ENCODE measurements around the gene MYCBPAP.

The MYCBPAP gene

DNA sequence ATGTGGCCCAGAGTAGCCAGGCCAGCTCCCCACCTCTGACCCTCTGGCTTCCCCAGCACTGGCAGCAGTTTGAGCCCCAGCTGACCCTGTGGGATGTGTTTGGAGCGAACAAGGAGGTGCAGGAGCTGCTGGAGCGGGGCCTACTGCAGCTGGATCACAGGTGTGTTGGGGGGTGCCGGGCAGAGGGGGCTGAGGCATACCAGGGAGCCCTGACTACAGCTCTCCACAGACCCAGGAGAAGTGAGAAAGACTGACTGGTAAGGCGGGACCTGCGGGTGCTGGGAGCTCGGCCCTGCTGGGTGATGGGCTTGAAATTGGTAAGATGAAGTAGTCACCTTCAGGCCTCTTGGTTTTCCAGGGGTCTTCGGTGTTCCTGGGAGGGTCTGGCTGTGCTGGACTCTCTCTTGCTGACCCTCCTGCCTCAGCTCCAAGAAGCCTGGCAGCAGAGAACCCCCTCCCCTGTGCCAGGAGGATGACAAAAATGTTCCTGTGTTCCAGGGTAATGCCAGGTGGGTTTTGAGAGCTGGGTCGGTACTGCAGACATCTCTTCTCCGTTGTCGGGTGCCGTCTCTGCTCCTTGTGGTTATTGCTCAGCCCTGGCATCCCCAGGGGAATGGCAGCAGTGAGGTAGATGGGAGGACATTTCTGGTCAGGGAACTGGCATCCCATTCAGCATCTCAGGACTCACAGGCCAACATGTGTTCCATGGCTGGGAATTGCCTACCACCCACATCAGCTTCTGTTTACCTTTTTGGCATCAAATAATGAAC lies 23.7 kb upstream of the MYCBPAP start:
- Histone ChIP-seq H3K9me3 (ENCODE audit: low read length) (no peaks in the 10 kb centered on the region), H3K4me1 (ENCODE audit: insufficient read depth, low read length) (peaks cover 6% of the 10 kb centered on the region), H3K36me3 (ENCODE audit: insufficient read depth, low read length) (peaks cover 9% of the 10 kb centered on the region), H2AFZ (ENCODE audit: low read depth, low read length) (no peak overlapping the region), H3K27me3 (ENCODE audit: insufficient read depth, low read length) (no peaks in the 10 kb centered on the region), H3K4me3 (ENCODE audit: low read length) (no peak overlapping the region)

GRCh38 chr17:50487213-50488096 lies 20.8 kb upstream of the MYCBPAP start:
- H3K4me3 ChIP-seq (ENCODE audit: low read length): no peak overlapping the region
- H3K27me3 ChIP-seq (ENCODE audit: insufficient read depth, low read length): no peaks in the 10 kb centered on the region
- no peak overlapping the region for H2AFZ ChIP-seq (ENCODE audit: low read depth, low read length)
- peaks cover 9% of the 10 kb centered on the region for H3K36me3 ChIP-seq (ENCODE audit: insufficient read depth, low read length)
- H3K9me3 ChIP-seq (ENCODE audit: low read length): no peaks in the 10 kb centered on the region
- no peaks in the 10 kb centered on the region for H3K4me1 ChIP-seq (ENCODE audit: insufficient read depth, low read length)

GRCh38 chr17:50488880-50489279 lies 19.4 kb upstream of the MYCBPAP start:
- H3K27me3 ChIP-seq (ENCODE audit: insufficient read depth, low read length): no peaks in the 10 kb centered on the region
- no peak overlapping the region for H2AFZ ChIP-seq (ENCODE audit: low read depth, low read length)
- H3K36me3 ChIP-seq (ENCODE audit: insufficient read depth, low read length): peaks cover 6% of the 10 kb centered on the region
- H3K4me1 ChIP-seq (ENCODE audit: insufficient read depth, low read length): no peaks in the 10 kb centered on the region
- H3K4me3 ChIP-seq (ENCODE audit: low read length): no peak overlapping the region
- H3K9me3 ChIP-seq (ENCODE audit: low read length): no peaks in the 10 kb centered on the region

DNA sequence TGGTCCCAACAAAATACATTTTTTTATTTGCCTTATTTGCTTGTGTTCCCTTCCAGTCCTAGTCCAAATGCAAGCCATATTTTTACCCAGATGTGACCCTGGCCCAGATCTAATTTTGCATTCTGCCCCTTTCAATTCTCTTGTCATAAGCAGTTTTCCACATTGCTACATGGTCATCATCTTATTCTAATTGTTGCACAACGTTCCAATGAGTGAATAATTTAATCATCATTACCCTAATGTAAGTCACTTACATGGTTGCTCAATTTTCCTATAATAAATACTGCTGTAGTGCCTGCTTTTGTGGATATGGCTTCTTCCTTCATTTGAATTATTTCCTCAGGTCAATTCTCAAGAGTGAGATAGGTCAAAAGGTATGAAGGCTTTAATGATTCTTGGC lies 16.7 kb upstream of the MYCBPAP start:
- Histone ChIP-seq H3K27me3 (ENCODE audit: insufficient read depth, low read length) (no peaks in the 10 kb centered on the region), H3K4me1 (ENCODE audit: insufficient read depth, low read length) (no peaks in the 10 kb centered on the region), H2AFZ (ENCODE audit: low read depth, low read length) (no peak overlapping the region), H3K36me3 (ENCODE audit: insufficient read depth, low read length) (no peaks in the 10 kb centered on the region), H3K4me3 (ENCODE audit: low read length) (no peak overlapping the region), H3K9me3 (ENCODE audit: low read length) (no peaks in the 10 kb centered on the region)

DNA sequence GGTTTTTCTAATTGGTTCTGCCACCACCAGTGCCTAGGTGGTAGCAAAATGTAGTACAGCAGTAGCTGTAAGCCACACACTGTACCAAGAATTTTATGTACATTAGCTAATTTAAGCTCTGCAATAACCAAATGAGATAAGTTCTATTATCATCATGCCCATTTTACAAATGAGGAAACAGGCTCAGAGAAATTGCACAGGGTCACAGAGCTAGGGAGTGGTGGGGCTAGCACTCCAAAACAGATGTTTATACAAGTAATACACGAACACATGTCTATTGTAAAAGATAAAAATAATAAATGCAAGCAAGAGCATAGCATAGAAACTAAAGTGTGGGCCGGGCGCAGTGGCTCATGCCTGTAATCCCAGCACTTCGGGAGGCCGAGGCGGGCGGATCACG lies 16.0 kb upstream of the MYCBPAP start:
- no peaks in the 10 kb centered on the region for H3K27me3 ChIP-seq (ENCODE audit: insufficient read depth, low read length)
- no peak overlapping the region for H3K4me3 ChIP-seq (ENCODE audit: low read length)
- no peak overlapping the region for H2AFZ ChIP-seq (ENCODE audit: low read depth, low read length)
- no peaks in the 10 kb centered on the region for H3K4me1 ChIP-seq (ENCODE audit: insufficient read depth, low read length)
- no peaks in the 10 kb centered on the region for H3K36me3 ChIP-seq (ENCODE audit: insufficient read depth, low read length)
- no peaks in the 10 kb centered on the region for H3K9me3 ChIP-seq (ENCODE audit: low read length)

DNA sequence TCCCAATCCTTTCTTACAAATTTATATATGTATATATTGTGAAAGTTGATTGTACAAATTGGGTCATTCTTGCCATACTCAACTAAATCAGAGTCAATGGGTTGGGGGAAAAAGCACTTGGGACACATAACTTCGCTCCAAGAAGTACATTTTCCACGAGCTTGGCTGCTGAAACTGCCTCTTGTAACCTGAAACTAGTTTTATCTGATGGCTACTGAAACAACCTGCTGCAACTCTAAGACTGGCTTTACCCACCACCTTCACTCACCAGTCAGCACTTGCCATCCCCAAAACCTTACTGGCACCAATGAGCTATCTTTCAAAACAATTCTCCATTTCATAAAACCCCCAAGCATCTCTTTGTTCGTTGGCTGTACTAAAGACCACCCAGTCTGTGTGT lies 14.5 kb upstream of the MYCBPAP start:
- Histone ChIP-seq H3K4me3 (ENCODE audit: low read length) (no peak overlapping the region), H3K4me1 (ENCODE audit: insufficient read depth, low read length) (no peaks in the 10 kb centered on the region), H2AFZ (ENCODE audit: low read depth, low read length) (no peak overlapping the region), H3K27me3 (ENCODE audit: insufficient read depth, low read length) (no peaks in the 10 kb centered on the region), H3K9me3 (ENCODE audit: low read length) (no peaks in the 10 kb centered on the region), H3K36me3 (ENCODE audit: insufficient read depth, low read length) (no peaks in the 10 kb centered on the region)

- no peaks in the 10 kb centered on the region for H3K36me3 ChIP-seq (ENCODE audit: insufficient read depth, low read length)
- H3K4me1 ChIP-seq (ENCODE audit: insufficient read depth, low read length): no peaks in the 10 kb centered on the region
- H3K4me3 ChIP-seq (ENCODE audit: low read length): no peak overlapping the region
- no peaks in the 10 kb centered on the region for H3K9me3 ChIP-seq (ENCODE audit: low read length)
- H2AFZ ChIP-seq (ENCODE audit: low read depth, low read length): no peak overlapping the region
- no peaks in the 10 kb centered on the region for H3K27me3 ChIP-seq (ENCODE audit: insufficient read depth, low read length)
Observed at GRCh38 chr17:50495217-50495823, 12.9 kb upstream of the MYCBPAP start.

DNA sequence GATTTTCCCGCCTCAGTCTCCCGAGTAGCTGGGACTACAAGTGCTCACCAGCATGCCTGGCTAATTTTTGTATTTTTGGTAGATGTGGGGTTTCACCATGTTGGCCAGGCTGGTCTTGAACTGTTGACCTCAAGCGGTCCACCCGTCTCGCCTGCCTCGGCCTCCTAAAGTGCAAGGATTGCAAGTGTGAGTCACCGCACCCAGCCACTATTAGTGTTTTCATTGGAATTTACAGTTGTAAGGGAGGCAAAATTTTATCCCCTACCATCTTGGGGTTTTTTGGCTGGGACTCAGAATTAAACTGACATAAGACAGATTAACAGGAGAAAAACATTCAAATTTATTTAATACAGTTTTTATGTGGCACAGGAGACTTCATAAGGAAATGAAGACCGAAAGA lies 12.3 kb upstream of the MYCBPAP start:
- Histone ChIP-seq H3K9me3 (ENCODE audit: low read length) (no peaks in the 10 kb centered on the region), H3K4me1 (ENCODE audit: insufficient read depth, low read length) (no peaks in the 10 kb centered on the region), H3K36me3 (ENCODE audit: insufficient read depth, low read length) (no peaks in the 10 kb centered on the region), H2AFZ (ENCODE audit: low read depth, low read length) (no peak overlapping the region), H3K27me3 (ENCODE audit: insufficient read depth, low read length) (no peaks in the 10 kb centered on the region), H3K4me3 (ENCODE audit: low read length) (no peak overlapping the region)

GRCh38 chr17:50498021-50498874 lies 10.0 kb upstream of the MYCBPAP start:
- no peak overlapping the region for H3K4me3 ChIP-seq (ENCODE audit: low read length)
- no peaks in the 10 kb centered on the region for H3K4me1 ChIP-seq (ENCODE audit: insufficient read depth, low read length)
- H2AFZ ChIP-seq (ENCODE audit: low read depth, low read length): no peak overlapping the region
- H3K36me3 ChIP-seq (ENCODE audit: insufficient read depth, low read length): no peaks in the 10 kb centered on the region
- peaks cover 4% of the 10 kb centered on the region for H3K27me3 ChIP-seq (ENCODE audit: insufficient read depth, low read length)
- no peaks in the 10 kb centered on the region for H3K9me3 ChIP-seq (ENCODE audit: low read length)

DNA sequence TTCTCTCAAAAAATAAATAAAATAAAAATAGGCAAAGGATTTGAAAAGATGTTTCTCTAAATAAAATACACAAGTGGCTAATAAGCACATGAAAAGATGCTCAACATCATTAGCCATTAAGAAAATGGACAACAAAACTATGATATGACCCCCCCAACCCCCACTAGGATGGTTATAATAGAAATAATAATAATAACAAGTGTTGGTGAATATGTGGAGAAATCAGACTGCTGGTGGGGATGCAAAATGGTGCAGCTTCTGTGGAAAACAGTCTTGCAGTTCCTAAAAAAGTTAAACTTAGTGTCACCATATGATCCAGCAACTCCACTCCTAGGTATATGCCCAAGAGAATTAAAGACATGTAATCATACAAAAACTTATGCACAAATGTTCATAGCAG lies 9.0 kb upstream of the MYCBPAP start:
- Histone ChIP-seq H2AFZ (ENCODE audit: low read depth, low read length) (no peak overlapping the region), H3K27me3 (ENCODE audit: insufficient read depth, low read length) (peaks cover 4% of the 10 kb centered on the region), H3K36me3 (ENCODE audit: insufficient read depth, low read length) (no peaks in the 10 kb centered on the region), H3K9me3 (ENCODE audit: low read length) (no peaks in the 10 kb centered on the region), H3K4me1 (ENCODE audit: insufficient read depth, low read length) (no peaks in the 10 kb centered on the region), H3K4me3 (ENCODE audit: low read length) (no peak overlapping the region)

- H3K4me1 ChIP-seq (ENCODE audit: insufficient read depth, low read length): no peaks in the 10 kb centered on the region
- H3K9me3 ChIP-seq (ENCODE audit: low read length): no peaks in the 10 kb centered on the region
- H3K36me3 ChIP-seq (ENCODE audit: insufficient read depth, low read length): no peaks in the 10 kb centered on the region
- no peak overlapping the region for H3K4me3 ChIP-seq (ENCODE audit: low read length)
- no peak overlapping the region for H2AFZ ChIP-seq (ENCODE audit: low read depth, low read length)
- peaks cover 4% of the 10 kb centered on the region for H3K27me3 ChIP-seq (ENCODE audit: insufficient read depth, low read length)
Observed at GRCh38 chr17:50499721-50500120, 8.5 kb upstream of the MYCBPAP start.

DNA sequence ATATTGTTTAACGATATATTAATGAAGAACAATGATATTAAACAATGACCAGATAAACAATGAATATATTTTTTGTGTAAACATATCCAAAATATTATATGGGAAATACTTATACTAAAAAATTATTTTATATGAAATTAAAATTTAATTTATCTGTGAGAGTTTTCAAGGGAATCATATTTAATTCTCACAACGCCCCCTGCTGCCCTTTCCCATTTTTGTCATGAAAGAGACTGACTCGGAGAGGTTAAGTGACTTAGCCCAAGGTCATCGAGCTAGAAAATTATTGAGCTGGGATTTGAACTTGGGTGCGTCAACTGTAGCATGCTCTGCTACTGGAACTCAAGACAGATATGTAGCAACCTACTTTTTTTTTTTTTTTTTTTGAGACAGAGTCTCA lies 7.2 kb upstream of the MYCBPAP start:
- Histone ChIP-seq H3K27me3 (ENCODE audit: insufficient read depth, low read length) (peaks cover 12% of the 10 kb centered on the region), H3K9me3 (ENCODE audit: low read length) (no peaks in the 10 kb centered on the region), H2AFZ (ENCODE audit: low read depth, low read length) (no peak overlapping the region), H3K4me1 (ENCODE audit: insufficient read depth, low read length) (no peaks in the 10 kb centered on the region), H3K36me3 (ENCODE audit: insufficient read depth, low read length) (no peaks in the 10 kb centered on the region), H3K4me3 (ENCODE audit: low read length) (no peak overlapping the region)
